Stimulated activated CD4-positive, alpha-beta T cell treated with anti-CD3 and anti-CD28 coated beads, Interleukin-4, amount 100 ng/mL, for 4 hours (primary cell): ENCODE results near the gene RSPH4A.
"Not testable (repeated sequence)": the region's sequence is repeated elsewhere in the genome, so short reads cannot be mapped to it uniquely, and the experiment has no call there.

Source experiments
- DNase-seq, 2 experiments: peaks; one replicate each; pipeline ENCODE4 v3.0.0-alpha.2; 2020

The RSPH4A gene

DNA sequence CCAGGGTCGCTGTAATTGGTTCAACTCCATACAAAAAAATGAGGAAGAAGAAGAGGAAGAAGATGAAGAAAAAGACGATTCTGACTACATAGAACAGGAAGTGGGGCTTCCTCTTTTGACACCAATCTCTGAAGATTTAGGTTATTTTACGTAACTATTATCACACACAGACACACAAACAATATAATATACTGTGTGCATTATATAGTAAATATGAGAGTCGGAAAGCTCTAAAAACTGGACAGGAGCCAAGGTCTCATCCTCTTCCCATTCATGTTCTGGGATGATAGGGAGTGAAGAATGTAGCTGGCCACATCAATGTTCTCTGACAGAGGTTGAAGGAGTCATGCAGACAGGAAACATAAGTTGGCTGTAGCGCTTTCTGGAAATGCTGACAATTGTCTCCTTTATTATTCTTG lies 13.3 kb downstream of the RSPH4A start:
- DNase-seq = no peak

DNA sequence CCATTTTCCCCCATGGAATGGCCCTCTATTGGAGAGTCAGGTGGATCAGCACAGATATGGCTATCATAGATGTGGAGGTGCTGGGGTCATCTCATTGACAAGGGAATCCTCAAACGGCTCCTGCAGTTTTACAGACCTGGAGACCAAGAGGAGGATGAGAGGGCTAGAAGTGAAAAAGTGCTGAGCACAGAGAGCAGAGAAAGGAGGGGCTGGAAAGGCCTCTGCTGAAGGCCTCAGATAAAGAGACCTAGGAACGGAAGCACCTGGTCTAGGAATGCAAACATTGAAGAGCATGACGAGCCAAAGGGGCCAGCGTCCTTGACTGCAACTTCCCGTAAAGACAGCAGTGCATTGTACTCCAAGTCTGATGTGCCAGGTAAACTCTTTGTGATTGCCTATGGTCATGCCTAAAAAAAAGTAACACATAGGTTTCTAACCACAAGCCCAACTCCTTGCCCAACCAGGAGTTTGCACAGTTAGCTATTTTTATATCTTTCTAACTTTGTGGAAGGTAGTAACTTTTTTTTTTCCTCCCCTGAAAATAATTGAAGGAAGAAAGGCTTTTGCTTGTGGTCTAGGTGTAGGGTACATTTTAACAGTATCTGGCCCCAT lies 15.2 kb downstream of the RSPH4A start:
- DNase-seq = no peak

DNA sequence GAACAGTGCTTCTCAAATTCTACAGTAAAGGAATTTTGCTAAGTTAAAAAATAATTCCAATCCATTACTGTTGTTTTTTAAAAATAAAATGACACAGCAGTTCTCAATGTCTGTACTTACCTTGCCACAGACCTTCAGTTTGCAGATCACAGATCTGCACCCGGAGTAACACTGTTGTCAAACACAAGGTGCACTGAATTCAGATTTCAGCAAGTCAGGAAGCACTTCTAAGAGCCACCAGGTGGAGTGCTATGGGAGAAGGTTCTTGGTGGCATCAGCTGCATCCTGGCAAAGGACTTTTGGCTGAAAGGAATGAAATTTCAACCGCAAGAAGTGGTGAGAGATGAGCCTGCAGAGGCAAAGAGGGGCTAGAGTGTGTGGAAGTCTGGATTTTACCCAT lies 17.4 kb downstream of the RSPH4A start:
- no peak for DNase-seq

DNA sequence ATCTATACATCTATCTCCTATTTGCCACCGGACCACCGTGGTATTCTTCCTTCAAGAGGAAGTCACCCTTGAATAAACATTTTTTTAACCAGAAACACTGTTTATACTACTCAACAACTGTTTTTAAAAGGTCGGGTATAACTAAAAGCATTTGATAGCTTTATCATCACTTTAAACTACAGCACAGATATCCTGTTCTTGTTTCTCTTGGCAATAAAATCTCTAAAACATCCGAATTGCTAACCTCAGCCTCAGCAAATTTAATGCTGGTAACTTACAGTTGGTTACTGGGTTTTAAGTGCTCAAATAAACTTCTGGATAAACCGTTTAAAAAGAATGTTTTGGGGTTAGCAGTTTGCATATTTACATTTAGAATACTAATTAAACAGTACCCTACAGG lies 31.9 kb downstream of the RSPH4A start:
- no peak for DNase-seq

DNA sequence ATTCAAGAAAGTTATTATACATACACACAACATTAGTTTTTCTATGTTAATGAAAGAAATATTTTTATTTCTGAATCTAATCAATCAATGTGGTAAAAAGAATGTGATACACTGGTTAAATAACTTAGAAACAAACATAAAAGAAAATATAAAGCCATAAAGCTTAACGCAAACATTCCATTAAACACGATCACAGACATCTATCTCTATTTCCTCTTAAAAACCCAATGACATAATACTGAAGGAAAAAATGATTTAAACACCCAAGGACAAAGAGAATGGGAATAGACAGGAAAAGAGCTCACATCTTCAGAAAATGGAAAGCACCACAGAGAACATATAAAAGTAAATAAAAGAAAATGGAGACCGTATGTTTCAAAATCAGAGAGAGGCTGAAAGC lies 32.9 kb downstream of the RSPH4A start:
- no peak for DNase-seq

DNA sequence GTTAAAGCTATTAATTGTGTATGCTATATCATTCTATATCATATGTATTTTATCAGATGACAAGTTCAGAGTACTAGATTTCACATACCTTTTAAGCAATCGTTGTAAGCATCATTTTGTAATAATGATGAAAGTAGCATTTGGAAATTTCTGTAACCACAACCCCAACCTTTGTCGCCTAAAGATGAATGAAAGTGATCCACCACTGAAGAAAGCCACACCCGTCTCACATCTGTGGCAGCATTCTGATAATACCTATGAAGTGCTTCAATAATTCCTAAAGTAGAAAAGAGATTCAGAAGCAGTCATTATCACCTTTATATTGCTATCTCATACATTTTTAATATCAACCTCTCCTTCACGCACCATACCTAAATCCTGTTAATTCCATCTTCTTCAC lies 35.6 kb downstream of the RSPH4A start:
- DNase-seq = no peak

DNA sequence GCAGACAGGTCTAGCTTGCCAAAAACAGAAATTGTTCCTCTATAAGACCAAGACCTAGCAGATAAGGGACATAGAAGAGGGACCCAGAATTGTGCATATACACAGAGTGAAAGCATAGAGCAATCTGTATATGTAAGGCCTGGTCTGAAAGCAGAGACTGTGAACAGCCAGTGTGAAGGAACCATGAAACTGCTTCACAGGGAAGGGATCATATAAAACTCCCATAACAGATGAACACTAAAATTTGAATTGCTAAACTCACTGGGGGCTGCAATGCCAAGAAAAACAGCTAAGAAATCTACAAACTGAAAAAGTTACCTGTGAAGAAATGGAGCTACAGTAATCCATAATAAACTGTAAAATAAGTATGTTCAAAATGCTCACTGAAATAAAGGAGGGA lies 45.3 kb downstream of the RSPH4A start:
- no peak for DNase-seq

DNA sequence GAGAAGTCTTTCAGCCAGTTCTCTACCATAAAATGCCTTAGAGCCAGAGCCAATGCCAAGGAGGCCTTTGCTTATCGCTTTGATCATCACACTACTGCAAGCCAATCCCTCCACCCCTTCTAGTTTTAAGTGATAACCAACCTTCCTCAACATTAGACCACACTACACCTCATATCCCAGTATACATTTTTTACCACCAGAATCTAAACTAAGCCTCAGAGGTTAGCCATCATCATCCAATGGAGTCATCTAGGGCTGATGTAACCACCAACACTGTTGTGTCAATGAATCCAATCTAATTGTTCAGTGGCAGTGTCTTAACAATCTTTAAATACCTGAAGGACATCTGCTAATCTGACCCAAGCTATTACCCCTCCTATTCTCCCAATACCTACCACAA lies 45.9 kb downstream of the RSPH4A start:
- DNase-seq = no peak

DNA sequence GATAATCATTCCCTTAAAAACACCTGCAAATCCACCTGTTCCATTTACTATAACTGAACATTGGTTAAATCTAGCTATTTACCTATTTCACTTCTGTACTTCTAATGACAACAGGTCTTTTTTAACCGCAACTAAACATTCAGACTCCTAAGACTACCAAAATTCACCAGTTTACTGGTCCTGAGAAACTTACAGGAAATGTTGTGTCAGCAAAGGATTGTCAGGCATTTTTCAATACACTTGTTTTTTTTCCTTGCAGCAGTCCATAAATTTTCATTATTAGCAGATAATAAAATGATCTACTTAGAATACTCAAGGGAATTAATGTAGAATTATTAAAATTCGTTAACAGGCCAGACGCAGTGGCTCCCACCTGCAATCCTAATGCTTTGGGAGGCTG lies 47.0 kb downstream of the RSPH4A start:
- no peak for DNase-seq

DNA sequence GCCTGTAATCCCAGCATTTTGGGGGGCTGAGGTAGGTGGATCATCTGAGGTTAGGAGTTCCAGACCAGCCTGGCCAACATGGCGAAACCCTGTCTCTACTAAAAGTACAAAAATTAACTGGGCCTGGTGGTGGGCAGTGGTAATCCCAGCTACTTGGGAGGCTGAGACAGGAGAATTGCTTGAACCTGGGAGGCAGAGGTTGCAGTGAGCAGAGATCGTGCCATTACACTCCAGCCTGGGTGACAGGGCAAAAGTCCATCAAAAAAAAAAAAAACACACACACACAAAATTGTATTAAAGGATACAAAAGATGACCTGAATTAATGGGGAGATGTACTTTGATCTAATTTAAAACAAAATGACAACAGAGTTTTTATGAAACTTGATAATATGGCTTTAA lies 47.9 kb downstream of the RSPH4A start:
- not testable (repeated sequence) for DNase-seq

DNA sequence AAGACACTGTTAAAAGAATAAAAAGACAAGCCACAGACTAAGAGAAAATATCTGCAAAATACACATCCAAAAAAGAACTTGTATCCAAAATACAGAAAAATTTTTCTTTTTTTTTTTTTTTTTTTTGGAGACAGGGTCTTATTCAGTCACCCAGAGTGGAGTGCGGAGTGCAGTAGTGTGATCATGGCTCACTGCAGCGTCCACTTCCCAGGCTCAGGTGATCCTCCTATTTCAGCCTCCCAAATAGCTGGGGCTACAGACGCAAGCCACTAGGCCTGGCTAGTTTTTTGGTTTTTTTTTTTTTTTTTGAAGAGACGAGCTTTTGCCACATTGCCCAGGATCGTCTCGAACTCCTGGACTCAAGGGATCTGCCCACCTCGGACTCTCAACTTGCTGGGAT lies 49.2 kb downstream of the RSPH4A start:
- DNase-seq = no peak

DNA sequence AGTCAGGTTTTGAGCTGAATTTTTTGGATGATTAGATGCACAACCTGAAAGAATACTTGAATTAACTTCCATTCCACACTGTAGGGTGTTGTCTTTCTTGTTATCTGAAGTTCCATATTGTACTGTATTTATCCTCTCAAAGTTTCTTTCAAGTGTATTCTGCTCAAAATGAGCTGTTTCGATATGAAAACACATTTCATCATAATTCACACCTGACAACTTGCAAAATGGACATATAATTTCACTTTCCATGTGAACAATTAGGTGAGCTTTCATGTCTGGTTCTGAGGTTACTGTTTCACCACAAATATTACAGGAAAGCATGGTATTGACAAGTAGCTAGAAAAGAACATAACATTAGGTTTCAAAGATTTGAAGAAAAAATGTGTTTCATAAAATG lies 50.6 kb downstream of the RSPH4A start:
- no peak for DNase-seq

DNA sequence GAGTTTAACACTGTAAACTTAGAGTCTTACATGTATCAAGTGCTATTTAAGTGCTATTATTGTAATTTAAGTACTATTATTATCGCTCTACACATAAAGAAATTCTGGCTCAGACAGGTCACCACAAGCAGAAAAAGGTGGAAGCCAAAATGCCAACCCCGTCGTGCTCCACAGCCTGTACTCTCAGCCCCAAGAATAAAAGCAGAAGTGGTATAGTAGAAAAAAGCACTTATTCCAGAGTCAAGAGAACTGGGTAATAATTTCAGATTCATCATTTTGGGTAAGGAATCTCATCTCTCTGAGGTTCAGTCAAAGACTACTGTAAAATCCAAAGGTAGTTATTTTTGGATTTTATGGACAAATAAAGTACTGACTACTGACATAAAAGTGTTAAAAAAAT lies 51.3 kb downstream of the RSPH4A start:
- DNase-seq = no peak

DNA sequence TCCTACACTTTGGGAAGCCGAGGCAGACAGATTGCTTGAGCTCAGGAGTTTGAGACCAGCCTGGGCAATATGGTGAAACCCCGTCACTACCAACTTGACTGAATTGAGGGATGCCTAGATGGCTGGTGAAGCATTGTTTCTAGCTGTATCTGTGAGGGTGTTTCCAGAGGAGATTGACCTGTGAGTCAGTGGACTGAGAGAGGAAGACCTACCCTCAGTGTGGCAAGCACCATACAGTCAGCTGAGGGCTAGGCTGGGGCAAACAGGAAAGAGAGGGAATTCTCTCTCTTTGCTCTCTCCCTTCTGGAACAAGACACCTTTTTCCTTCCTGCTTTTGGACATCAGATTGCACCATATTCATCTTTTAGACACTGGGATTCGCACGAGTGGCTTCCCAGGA lies 56.0 kb downstream of the RSPH4A start:
- no peak for DNase-seq

DNA sequence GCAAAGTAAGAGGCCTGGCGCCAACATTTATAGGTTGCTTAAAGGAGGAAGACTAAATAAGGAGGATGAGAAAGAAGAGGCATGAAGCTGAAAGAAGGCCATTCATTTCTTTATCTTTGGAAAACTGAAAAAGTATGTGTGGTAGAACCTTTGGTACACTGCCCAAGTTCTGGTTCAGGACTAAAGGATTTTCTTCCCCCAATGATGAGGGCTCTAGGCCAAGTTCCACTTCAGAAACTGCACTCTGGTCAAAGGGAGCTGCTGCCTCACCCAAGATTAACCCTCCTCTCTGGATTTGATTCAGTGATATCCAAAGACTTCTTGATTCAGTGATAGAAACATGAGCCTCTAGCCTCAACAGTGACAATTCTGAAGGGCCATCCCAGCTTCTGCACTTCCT lies 59.7 kb downstream of the RSPH4A start:
- DNase-seq = no peak

DNA sequence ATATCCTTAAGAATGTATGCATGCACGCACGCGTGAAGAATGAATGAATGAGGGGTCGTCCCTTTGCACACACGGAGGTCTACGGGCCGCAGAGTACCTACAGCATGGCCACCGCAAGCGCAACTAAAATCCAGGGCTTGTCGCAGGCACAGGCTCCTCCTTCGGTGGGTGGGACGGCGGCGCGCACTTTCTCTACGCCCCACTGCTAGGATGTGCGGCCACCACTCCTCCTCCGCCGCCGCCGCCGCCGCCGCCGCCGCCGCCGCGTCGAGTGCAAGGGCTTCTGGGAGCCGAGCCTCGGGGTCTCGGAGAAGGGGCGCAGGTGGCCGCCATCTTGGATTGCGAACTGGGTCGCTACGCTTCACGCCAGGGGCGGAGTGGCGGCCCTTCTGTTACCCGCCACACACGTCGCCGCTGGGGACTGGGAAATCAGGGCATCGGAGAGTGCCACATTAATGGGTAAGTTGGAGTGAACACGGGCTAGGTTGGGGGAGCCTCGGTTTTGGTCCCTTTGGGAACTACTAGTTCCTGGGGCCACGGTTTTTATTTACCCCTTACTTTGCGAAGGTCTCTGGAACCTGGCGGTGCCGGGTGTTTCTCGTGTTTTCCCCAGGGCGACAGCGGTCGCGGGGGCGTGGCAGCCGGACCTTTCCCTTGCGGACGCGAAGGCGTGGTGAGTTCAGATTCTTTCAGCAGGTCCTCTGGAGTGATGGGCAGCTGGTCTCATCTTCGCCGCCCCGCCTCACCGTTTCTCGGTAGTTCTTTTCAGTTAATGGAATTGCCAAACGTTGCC lies 64.8 kb downstream of the RSPH4A start, which contains the start of gene KPNA5:
Gene KPNA5, plus strand, starts transcription at position 332 of the 793 bp plus-strand sequence. Its CDS starts 124 bp downstream, at position 456.
- DNase-seq = peak; percentile 88 to 89

DNA sequence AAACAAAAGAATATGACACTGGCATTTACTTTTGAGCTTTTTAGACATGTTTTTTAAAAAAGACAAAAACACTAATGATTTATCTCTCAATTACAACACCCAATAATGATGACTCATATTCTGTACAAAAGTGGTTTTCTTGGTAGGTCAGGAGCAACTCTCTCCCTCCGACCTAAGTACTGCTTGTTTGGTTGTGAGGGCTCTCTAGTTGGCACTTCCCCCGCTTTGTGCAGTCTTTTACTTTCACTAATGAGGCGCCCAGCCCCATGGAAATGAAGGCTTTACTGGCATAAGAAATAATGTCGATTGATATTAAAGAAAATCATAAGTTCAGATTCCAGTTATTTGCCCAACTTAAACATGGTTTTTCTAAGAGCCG lies 66.0 kb downstream of the RSPH4A start:
- DNase-seq = peak in 1 of 2 experiments; percentile 42
